ENCODE data around the gene GLA.

GRCh38 chrX:101450961-101451360 is 43.2 kb upstream of the GLA start:
- no peak for TF ChIP-seq CTCF (conservative IDR thresholded peaks at IDR 0.05; ENCODE audit: low read depth, low read length)
- TF ChIP-seq EZH2 (IDR thresholded peaks at IDR 0.05; ENCODE audit: low read length, unreplicated experiment): no peak
- TF ChIP-seq EZH2phosphoT487 (IDR thresholded peaks at IDR 0.05; ENCODE audit: borderline replicate concordance, low read length): no peak

Measured in PC-3 (cell line).